A204.1 (cell line): ENCODE data around the gene FAF2.

Experiments
- FAIRE-seq: peaks from 2 replicates; lab custom pipeline; 2012; peaks lifted over from hg19 to GRCh38; lab: Jason Lieb, UNC

FAF2 gene

DNA sequence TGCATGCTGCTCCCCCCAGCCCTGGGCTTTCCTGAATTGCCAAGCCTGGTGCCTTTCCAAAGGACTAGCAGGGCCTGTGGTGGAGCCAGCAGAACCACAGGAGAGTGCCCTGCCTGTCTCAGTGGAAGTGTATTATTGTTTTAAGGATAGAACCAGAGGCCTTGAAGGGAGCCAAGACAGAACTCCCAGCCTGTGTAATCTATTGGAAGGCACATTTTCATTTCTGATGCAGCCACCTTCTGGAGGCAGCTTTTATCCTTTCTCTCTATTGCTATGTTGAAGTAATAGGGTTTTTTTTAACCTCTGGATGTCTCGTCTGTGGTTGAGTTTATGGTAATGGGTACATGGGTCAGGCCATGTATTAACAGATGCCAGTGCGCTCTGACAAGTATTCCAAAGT lies 59.7 kb downstream of the FAF2 start:
- FAIRE-seq: no peak

DNA sequence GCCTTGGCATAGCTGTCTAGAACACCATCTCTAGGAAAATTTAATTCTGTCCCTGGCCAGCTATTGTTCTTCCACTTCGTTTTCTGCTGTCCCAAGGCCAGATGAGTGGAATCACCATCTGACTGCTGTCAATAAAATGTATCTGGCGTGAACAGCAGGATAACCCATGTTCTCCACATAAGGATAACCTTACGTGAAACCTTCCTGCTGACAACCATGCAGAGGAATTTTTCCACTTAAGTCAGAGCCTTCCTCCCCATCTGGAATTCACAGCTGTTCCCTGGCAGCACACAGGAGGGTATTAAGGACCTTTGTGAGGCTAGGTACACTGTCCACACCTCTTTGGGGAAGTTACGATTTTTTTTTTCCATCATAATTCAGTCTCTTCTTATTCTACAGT lies 60.4 kb downstream of the FAF2 start:
- no peak for FAIRE-seq

DNA sequence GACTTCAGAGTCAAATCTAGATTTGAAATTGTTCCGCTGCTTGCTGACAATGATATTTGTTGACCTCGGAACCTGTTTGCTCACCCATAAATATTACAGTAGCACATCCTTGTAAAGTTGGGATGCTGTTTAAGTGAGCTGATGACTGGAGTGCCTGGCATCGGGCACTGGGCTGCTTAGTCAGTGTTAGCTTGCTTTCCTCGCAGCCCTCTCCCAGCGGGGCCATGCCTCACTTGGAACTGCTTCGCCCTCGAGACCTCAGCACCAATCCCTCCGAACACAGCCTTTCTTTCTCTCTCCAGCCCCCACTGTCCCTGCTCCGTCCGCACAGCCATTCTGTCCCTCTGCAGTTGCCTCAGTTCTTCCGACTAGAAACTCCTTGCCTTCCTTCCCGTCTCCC lies 65.6 kb downstream of the FAF2 start:
- FAIRE-seq: no peak

DNA sequence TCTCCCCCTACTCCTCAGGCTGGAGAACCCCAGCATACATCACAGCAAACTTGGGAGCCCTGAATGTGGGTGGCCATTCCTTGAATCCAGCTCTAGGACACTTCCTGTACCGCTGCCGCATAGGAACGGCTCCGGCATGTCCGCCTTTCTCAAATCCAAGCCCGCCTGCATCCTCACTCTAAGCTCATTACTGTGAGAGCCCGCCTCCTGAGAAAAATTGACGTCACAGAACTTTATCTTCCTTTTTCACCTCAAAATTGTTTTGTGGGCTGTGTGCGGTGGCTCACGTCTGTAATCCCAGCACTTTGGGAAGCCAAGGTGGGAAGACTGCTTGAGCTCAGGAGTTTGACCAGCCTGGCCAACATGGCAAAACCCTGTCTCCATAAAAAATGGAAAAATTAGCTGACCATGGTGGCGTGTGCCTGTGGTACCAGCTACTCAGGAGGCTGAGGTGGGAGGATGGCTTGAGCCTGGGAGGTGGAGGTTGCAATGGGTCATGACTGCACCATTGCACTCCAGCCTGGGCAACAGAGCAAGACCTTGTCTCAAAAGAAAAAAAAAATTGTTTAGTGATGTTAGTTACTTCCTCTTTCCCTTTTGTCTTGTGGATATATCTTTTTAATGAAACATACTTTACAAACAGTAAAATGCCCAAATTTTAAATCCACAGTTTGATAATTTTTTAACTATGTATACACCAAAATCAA lies 66.2 kb downstream of the FAF2 start:
- FAIRE-seq: no peak

DNA sequence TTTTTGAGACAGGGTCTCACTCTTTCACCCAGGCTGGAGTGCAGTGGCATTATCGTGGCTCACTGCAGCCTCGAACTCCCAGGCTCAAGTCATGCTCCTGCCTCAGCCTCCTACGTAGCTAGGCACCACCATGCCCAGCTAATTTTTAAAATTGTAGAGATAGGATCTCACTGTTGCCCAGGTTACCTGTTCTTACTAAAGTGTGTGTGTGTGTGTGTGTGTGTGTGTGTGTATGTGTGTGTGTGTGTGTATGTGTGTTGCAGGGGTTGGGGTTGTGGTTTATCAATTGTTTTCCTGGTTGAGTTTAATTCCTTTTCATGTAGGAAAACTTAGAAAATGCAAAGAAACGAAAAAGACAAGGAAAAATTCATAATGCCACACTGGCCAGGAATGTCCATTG lies 67.2 kb downstream of the FAF2 start:
- no peak for FAIRE-seq

DNA sequence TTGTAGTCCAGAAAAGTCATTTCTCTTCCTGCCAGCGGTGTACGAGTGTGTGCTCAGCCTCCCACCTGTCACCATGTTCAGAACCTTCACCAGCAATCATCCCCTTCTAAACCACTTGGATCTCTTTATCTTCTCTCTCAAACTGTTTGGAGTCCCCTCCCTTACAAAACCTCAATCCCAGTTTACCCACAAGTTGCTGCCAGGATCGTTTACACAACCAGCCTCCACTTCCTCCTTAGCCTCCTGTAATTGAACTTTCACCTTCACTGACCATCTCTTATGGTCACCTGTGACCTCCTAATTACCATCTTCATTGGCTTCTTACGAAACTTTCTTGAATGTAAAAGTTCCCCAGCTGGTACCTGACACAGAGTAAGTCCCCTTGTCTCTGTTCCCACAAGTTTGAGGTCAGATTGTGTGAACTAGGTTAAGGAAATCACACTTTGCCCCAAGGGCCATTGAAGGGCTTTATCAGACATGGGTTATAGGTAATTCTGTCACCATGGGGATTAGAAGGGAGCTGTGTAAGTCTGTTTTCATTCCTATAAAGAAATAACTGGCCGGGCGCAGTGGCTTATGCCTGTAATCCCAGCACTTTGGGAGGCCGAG lies 69.0 kb downstream of the FAF2 start:
- FAIRE-seq: no peak

DNA sequence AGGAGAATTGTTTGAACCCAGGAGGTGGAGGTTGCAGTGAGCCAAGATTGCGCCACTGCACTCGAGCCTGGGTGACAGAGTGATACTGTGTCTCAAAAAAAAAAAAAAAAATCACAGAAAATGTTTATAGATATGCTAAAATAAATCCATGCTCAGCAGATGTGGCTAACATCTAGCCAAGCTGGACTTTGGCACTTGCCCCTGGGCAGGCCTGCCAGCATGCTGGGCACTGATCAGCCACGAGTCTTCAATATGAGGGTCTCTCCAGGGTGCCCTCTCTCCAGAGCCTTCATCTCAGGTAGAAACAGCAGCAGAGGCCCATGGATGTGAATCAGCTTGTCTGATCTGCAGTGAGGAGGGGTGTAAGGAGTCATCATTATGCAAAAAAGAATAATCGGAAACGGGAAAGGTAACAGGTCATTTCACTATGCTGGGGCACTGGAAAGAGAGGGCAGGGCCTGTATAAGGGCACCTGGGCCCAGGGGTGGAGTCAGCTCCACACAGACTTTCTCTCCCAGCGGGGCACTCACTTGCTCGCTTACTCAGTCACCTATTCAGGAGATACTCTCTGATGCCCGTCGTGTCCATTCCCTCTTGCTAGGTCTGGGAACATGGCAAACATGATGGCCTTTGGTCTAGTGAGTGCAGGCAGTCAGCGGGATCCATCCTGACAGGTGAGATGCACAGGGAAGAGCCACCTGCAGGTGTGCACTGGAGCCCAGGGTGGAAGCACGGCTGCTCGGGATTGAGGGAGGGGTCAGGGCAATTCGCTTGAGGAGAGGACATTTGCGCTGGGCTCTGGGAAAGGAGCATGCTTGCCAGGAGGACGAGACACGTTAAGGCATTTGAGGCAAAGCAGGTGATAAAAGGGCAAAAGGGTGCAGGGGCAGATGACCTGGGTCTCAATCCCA lies 71.9 kb downstream of the FAF2 start:
- no peak for FAIRE-seq

DNA sequence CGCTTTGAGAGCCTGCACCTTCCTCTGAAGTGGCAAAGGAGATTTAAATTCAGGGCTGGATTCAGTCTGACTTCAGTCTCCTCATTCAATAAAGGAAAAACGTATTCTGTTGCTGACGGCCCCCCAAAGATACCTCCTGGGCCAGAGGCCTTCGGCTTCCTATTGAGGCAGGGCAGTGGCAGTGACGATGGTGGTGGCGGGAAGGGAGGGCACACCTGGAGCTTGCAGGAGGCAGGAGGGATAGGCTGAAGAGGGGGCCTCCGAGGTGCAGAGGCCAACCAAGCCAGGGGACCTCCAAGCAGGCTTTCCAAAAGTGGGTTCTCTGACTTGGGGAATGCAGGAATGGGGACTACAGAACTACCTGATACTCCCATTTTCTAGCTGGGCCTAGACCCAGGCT lies 73.1 kb downstream of the FAF2 start:
- no peak for FAIRE-seq

DNA sequence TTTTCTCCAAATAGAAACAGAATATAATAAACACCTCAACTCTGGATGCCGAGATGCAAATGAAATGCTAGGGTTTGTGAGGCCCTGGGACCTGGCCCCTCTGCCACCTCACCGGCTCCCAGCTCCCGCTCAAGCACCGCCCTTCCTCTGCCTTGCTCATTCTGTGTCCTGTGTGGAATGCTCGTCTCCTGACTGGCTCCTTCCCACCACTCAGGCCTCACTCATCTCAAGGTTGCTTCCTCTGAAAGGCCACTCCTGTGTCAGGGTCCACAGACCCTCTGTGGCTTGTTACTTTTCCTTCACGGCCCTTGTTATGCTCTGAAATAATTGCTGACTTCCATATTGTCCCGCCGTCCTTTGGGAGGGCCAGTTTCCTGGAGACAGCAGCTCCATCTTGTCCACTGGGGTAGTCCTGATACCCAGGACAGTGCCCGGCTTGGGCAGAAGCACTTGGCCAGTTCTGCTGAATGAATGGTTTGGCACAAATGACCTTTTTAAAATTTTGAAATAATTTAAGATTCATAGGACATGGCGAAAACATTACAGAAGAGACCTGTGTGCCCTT lies 73.6 kb downstream of the FAF2 start:
- no peak for FAIRE-seq

DNA sequence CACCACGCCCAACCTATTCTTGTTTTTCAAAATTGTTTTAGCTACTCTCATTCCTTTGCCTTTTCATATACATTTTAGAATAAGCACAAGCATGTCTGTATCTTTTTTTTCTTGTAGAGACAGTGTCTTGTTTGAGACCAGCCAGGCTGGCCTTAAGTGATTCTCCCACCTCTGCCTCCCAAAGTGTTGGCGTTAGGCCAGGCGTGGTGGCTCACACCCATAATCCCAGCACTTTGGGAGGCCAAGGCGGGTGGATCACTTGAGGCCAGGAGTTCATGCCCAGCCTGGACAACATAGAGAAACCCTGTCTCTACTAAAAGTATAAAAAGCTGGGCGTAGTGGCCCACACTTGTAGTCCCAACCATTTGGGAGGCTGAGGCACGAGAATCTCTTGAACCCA lies 76.0 kb downstream of the FAF2 start:
- no peak for FAIRE-seq

DNA sequence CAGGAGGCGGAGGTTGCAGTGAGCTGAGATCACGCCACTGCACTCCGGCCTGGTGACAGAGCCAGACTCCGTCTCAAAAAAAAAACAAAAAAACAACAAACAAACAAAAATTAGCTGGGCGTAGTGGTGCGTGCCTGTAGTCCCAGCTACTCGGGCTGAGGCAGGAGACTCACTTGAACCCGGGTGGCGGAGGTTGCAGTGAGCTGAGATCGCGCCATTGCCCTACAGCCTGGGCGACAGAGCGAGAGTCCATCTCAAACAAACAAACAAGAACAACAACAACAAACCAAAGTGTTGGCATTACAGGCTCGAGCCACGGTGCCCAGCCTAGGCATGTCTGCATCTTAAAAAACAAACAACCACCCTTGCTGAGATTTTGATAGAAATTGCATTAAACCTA lies 76.8 kb downstream of the FAF2 start:
- no peak for FAIRE-seq

DNA sequence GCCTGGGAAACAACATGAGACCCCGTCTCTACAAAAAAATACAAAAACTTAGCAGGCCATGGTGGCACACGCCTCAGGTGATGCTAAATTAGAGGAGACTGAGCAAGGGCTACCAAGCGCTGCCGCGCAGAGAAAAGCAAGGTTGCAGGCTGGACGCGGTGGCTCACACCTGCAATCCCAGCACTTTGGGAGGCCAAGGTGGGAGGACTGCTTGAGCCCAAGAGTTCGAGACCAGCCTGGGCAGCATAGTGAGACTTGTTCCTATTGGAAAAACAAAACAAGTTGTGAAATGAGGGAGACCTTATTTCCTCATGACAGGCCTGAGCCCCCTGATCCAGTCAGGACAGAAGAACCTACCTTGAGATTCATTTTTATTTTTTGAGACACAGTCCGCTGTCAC lies 77.5 kb downstream of the FAF2 start:
- FAIRE-seq: no peak

DNA sequence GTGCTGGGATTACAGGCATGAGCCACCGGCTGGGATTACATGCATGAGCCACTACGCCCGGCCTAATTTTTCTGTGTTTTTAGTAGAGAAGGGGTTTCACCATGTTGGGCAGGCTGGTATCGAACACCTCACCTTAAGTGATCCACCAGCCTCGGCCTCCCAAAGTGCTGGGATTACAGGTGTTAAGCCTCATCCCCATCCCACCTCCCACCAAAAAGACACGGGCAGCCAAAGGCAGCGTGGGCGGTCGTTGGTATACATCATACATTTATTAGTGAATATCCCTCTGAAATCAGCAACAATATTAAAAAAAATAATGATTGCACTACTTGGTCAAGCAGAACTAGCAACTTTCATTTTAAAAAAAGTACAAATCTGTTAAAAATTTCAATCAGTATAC lies 78.3 kb downstream of the FAF2 start:
- FAIRE-seq: no peak

DNA sequence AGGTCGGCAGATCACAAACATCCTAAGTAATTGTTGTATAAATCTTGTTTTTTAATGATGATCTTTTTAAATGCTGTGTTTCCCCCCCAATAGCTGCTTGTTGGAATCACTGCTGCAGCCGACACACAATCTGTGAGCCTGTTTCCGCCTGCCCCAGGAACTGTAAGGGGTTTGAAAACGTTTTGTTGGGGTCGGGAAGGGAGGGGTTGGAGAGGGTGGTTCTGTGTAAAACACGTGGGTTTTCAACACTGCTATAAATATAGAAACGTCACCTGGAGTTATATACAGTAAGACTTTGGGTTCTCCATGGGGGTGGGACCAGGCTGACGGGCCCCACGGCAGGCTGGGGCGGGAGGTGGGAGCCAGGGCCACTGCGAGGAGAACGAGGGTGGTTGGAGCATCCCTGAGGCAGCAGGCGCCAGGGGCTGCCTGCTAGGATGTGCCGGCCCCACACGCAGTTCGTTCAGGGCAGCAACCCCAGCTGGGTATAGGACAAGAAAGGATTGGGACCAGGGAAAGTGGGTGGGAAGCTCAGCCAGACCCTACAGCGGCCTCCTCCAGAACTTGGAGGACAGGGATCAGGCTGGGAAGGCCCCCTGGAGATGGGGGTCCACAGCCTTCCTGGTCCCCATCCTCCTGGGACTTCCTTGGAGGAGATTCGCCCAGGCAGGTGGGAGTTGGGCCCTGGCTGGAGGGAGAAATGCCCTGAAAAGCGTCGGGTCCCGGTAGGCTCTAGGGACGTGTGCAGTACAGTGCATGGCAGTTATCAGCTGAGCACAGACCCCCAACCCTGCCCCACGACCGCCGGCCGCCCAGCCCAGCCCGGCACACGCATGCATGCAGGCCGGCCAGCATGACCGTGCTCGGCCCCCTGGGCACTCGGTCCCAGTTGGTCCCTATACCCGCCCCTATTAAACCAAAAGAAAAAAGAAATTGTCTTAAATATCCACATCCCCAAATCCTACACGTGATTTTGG lies 79.3 kb downstream of the FAF2 start:
- no peak for FAIRE-seq

DNA sequence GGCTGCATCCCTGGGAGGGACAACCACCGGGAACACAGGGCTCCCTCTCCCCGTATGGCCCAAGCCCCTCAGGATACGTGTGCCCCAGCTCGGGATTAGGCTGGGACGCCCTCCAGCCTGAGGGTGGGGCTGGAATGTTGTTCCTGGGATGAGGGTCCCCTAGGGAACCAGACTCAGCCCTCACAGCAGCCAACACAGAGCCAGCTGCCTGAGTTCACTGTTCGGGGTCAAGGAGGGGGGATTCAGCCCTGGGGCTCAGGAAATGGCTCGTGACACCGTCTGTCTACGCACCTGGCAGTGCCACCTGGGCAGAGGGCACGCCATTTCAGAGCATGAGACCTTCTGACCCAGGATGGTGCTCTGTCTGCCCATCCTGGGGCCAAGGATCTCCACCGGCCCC lies 80.1 kb downstream of the FAF2 start:
- FAIRE-seq: no peak

DNA sequence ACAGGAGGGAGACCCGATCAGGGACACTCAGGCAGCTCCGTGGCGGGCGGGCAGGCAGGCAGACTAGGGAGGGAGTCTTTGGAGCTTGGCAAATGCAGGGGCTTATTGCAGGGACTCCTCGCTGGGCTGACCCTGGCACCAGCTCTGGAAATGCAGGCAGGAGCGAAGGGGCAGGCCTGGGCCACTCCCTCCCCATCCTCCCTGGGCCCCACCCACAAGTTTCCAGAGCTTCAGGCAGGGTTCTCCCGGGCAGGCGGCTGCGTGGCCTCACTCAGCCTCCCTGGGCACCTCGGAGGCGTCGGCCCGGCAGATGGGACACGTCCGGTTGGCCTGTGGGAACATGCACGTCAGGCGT lies 80.6 kb downstream of the FAF2 start:
- no peak for FAIRE-seq

DNA sequence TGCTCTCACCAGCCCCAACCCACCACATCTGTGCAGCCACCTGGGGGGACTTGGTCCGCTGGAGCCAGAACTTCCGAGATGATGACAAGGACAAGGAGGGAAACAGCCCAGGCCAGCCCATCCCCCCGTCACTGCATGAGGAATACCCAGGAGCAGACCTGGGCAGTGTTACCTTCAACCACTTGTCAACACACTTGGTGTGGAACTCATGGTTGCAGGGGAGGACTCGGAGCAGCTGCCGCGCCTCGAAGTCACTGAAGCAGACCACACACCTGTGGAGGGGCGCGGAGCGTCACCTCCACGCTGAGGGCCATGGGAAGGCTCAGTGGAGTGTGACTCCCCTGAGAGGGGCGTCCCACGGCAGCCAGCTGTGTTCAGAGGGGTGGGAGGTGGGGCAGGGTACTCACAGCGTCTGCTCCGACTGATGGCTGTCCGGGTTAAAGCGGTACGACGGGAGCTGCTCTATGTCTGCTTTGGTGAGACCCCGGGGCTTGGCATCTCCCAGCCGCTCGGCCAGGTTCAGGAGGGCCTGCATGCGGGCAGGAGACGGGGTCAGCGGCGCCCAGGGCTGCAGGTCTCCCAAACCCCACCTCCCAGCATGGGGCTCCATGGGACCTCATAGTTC lies 81.0 kb downstream of the FAF2 start:
- FAIRE-seq: no peak

DNA sequence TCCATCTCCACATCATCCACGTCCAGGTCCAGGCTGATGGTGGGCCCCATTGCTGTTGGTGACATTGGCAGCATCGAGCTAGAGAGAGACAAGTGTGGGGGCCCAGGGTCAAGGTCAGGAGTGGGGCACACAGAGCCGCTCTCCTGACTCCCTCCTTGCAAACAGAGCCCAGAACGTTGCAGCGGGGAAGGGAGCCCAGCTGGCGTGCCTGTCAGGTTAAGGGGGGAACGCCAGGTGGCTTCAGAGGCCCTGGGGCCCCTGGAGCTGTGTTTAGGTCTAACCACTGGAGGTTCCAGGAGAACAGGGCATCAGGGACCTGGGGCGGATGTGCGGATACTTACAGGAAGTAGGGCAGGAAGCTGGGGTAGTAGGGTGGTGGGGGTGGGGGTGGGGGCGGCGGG lies 81.6 kb downstream of the FAF2 start:
- FAIRE-seq: no peak

DNA sequence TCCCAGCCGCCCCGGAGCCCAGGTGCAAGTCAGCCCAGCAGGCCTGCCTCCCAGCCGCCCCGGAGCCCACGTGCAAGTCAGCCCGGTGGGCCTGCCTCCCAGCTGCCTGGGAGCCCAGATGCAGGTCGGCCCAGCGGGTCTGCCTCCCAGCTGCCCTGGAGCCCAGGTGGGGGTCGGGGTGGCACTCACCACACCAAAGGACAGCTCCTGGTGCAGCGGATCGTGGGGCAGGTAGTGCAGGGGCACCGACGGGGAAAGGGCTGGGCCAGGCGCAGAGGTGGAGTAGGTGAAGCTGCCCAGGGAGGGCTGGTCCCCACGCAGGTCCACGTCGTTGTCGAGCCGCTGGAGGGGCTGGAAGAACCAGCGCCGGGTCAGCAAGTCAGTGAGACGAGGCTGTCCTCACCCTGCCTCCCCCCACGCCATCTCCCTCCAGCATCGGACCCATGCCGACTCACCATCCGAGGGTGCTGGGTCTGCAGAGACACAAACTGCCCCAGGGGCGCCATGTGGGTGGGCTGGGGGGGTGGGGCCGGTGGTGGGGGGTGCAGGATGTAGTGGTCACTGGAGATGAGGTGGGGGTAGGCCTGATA lies 82.3 kb downstream of the FAF2 start:
- FAIRE-seq: no peak

DNA sequence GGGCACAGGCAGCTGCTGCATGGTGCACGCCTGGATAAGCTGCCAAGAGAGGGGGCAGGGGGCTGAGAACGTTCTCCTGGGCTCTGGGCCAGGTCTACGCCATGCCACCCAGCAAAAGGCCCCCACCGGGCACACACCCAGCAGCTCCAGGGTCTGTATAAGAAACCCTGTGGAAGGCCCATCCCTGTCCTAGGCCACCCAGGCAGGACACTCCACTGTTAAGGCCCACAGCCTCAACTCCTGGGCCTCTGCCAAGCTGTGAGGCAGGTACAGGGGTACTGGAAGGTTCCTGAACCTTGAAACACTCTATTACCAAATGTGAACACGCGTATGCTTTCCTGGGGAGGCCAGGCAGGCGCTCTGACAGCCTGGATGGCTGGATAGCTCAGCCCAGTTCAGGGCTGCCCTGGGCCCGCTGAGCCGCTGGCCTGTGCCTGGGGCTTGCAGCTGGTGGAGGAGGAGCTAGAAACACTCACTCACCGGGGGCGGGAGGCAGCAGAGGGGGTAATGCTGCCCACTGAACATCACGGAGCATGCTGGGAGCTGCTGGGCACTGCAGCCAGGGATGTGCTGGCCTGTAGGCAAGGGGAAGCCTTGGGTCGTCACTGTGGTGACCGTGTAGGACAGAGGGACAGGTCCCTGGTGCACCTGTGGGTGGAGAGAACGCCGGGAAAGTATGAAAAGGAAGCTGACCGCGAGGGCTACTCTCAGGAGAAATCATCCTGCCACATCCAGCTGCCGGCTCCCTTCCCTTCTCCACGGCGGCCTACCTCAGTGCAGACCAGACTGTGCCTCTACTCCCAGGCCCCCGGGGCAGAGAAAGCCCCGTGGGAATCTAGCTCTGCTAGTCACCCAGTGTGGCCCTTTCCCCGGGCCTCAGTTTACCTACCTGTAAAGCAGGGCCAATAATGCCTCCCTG lies 83.1 kb downstream of the FAF2 start:
- no peak for FAIRE-seq
